PC-3 (cell line): Measurements from ENCODE around the gene AIG1. TPM values are rescaled to one million over a fixed set of nuclear protein-coding genes. Genes with fewer than 3 reads are reported as not detected.

ENCODE experiments used
- ATAC-seq: fragments of 200-7000 bp; cut with Tn5 transposase; 2 replicates; pipeline ENCODE4 v1.9.1; 2020; ENCODE audit warnings: mild to moderate bottlenecking, moderate library complexity
- BruUV-seq: library from RNA; stranded (reverse); fragments of 400-500 nt; replicated peaks from 2 replicates; lab custom pipeline; 2021; lab: Mats Ljungman, UMichigan
- CTCF ChIA-PET: fragments of 300-600 bp; sonication (Branson Sonifier 250); formaldehyde crosslinking; loops from one replicate; lab custom pipeline; 2022; ENCODE audit warnings: antibody characterized with exemption; lab: Charles Lee
- POLR2A ChIA-PET: fragments of 300-600 bp; sonication (Branson Sonifier 250); formaldehyde crosslinking; loops from one replicate; lab custom pipeline; 2022; ENCODE audit warnings: antibody characterized with exemption; ENCODE audit not compliant: unreplicated experiment; lab: Charles Lee
- DNase-seq: peaks from one replicate; pipeline ENCODE4 v3.0.0-alpha.2; 2015
- H2AFZ ChIP-seq: fragments of 300-600 bp; sonication (generic); 2 replicates; pipeline ENCODE4 v1.6.0; 2016; ENCODE audit warnings: antibody characterized with exemption, low read length
- H3F3A ChIP-seq: fragments of 300-600 bp; sonication (generic); one replicate; pipeline ENCODE4 v1.6.0; 2017; ENCODE audit warnings: antibody characterized with exemption, low read length, control low read depth, mild to moderate bottlenecking; ENCODE audit not compliant: unreplicated experiment
- H3K27ac ChIP-seq: fragments of 300-600 bp; sonication (generic); 2 replicates; pipeline ENCODE4 v1.5.1; 2016; ENCODE audit warnings: mild to moderate bottlenecking, low read length
- H3K27me3 ChIP-seq: fragments of 300-600 bp; sonication (generic); 2 replicates; pipeline ENCODE4 v1.6.1; 2016; ENCODE audit warnings: low read length, mixed read lengths
- H3K36me3 ChIP-seq: fragments of 300-600 bp; sonication (generic); 2 replicates; pipeline ENCODE4 v1.6.1; 2016; ENCODE audit warnings: low read depth, mixed run types, low read length, mixed read lengths
- H3K4me1 ChIP-seq: fragments of 300-600 bp; sonication (generic); 2 replicates; pipeline ENCODE4 v1.5.1; 2016; ENCODE audit warnings: low read length; ENCODE audit not compliant: insufficient read depth
- H3K4me2 ChIP-seq: fragments of 300-600 bp; sonication (generic); 2 replicates; pipeline ENCODE4 v1.6.0; 2016; ENCODE audit warnings: low read length
- H3K4me3 ChIP-seq: fragments of 300-600 bp; sonication (generic); 2 replicates; pipeline ENCODE4 v1.5.1; 2016; ENCODE audit warnings: mild to moderate bottlenecking, low read length, mixed read lengths
- H3K79me2 ChIP-seq: fragments of 300-600 bp; sonication (generic); 2 replicates; pipeline ENCODE4 v1.6.1; 2017; ENCODE audit warnings: low read length, mixed read lengths
- H3K9ac ChIP-seq: fragments of 300-600 bp; sonication (generic); 2 replicates; pipeline ENCODE4 v1.6.0; 2016; ENCODE audit warnings: mild to moderate bottlenecking, low read length
- H3K9me2 ChIP-seq: fragments of 300-600 bp; sonication (generic); replicated peaks from 2 replicates; pipeline ENCODE4 v1.6.1; 2016; ENCODE audit warnings: mixed run types, low read length, mixed read lengths
- H3K9me3 ChIP-seq: fragments of 300-600 bp; sonication (generic); 2 replicates; pipeline ENCODE4 v1.6.1; 2016; ENCODE audit warnings: low read length, mixed read lengths
- H4K20me1 ChIP-seq: fragments of 300-600 bp; sonication (generic); 2 replicates; pipeline ENCODE4 v1.6.1; 2016; ENCODE audit warnings: low read length, mixed read lengths
- EZH2 ChIP-seq: fragments of 300-600 bp; sonication (generic); IDR thresholded peaks from one replicate; pipeline ENCODE4 v1.6.1; 2017; ENCODE audit warnings: antibody characterized with exemption, mild to moderate bottlenecking, low read length; ENCODE audit not compliant: unreplicated experiment
- EZH2phosphoT487 ChIP-seq: fragments of 300-600 bp; sonication (generic); IDR thresholded peaks from 2 replicates; pipeline ENCODE4 v1.6.1; 2018; ENCODE audit warnings: mild to moderate bottlenecking, antibody characterized with exemption, low read length, borderline replicate concordance
- intact Hi-C: fragments of 100-400 bp; cut with micrococcal nuclease; formaldehyde crosslinking; loops from 2 replicates; pipeline ENCODE4 v1.9.0; 2023
- total RNA-seq: library from RNA; depleted of rRNA; stranded (reverse); fragments of >200 nt; gene quantifications from 2 replicates; pipeline ENCODE4 v1.2.3, GENCODE V29; 2014
- TF ChIP-seq, protein P1 (sequence below): fragments of 300-600 bp; sonication (generic); conservative IDR thresholded peaks from 2 replicates; pipeline ENCODE4 v1.5.1; 2017; ENCODE audit warnings: antibody characterized with exemption, low read depth, mild to moderate bottlenecking, low read length

AIG1 gene
- total RNA-seq, 1 experiment from 2014 or later: 32.7 TPM

DNA sequence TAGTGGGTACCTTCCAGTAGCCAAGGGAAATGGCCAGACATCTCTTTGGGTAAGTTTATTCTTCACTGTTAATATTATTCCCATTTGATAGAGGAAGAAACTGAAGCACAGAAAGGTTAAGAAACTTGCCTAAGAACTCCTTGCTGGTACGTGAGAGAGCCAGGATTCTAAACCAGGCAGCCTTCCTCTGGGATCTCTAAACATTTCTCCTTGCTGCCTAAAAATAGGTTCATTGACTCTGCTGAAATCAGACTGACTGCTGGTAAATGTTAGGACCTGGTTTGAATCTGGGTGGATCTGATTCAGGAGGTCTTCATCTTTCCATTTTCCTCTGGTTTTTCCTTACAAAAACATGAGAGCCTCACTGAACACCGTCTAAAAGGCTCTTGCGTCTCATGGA is 186.9 kb downstream of the AIG1 start:
- DNase-seq: no peak
- no peaks in the 10 kb centered on the region for H4K20me1 ChIP-seq
- no peaks in the 10 kb centered on the region for H3K9me2 ChIP-seq
- H3K4me2 ChIP-seq: no peak overlapping the region
- H3K9ac ChIP-seq: no peak overlapping the region
- POLR2A ChIA-PET: no interaction called here
- H3F3A ChIP-seq: no peaks in the 10 kb centered on the region
- CTCF ChIA-PET: no interaction called here
- no peaks in the 10 kb centered on the region for H3K79me2 ChIP-seq
- BruUV-seq: no TSS peak
- intact Hi-C loops: no loop called here
- no peaks in the 10 kb centered on the region for H3K9me3 ChIP-seq
- ATAC-seq: no peak
- H3K27me3 ChIP-seq: no peaks in the 10 kb centered on the region
- no peak overlapping the region for H2AFZ ChIP-seq
- H3K4me3 ChIP-seq: no peak overlapping the region
- no peak overlapping the region for H3K27ac ChIP-seq
- no peak for TF ChIP-seq EZH2phosphoT487
- TF ChIP-seq EZH2: no peak
- TF ChIP-seq, protein P1, sequence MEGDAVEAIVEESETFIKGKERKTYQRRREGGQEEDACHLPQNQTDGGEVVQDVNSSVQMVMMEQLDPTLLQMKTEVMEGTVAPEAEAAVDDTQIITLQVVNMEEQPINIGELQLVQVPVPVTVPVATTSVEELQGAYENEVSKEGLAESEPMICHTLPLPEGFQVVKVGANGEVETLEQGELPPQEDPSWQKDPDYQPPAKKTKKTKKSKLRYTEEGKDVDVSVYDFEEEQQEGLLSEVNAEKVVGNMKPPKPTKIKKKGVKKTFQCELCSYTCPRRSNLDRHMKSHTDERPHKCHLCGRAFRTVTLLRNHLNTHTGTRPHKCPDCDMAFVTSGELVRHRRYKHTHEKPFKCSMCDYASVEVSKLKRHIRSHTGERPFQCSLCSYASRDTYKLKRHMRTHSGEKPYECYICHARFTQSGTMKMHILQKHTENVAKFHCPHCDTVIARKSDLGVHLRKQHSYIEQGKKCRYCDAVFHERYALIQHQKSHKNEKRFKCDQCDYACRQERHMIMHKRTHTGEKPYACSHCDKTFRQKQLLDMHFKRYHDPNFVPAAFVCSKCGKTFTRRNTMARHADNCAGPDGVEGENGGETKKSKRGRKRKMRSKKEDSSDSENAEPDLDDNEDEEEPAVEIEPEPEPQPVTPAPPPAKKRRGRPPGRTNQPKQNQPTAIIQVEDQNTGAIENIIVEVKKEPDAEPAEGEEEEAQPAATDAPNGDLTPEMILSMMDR: no peak
- H3K4me1 ChIP-seq: no peaks in the 10 kb centered on the region
- H3K36me3 ChIP-seq: no peaks in the 10 kb centered on the region

DNA sequence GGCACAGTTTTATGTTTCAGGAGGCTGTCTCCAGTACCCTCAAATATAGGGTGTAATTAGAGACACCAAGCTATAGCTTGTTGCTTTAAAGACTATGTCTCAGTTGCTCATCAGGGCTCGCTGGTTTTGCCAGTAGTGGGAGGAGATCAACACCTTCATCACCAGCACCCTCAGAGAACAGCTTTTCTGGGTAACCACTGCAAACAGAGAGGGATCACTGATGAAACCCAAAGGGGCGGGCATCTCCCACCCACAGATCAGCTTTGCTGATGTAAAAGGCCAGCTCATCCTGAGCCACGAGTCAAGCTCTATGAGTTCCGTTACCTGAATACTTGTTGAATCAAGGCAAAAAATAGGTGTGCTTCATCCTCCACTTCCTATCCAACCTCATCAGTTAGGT is 187.7 kb downstream of the AIG1 start:
- DNase-seq: no peak
- Histone ChIP-seq H3K27ac (no peak overlapping the region), H3K4me1 (no peaks in the 10 kb centered on the region), H3K4me3 (no peak overlapping the region), H3K9ac (no peak overlapping the region), H3K9me2 (no peaks in the 10 kb centered on the region), H3F3A (no peaks in the 10 kb centered on the region), H3K79me2 (no peaks in the 10 kb centered on the region), H2AFZ (no peak overlapping the region), H3K9me3 (no peaks in the 10 kb centered on the region), H4K20me1 (no peaks in the 10 kb centered on the region), H3K27me3 (no peaks in the 10 kb centered on the region), H3K36me3 (no peaks in the 10 kb centered on the region), H3K4me2 (no peak overlapping the region)
- POLR2A ChIA-PET: no interaction called here
- CTCF ChIA-PET: no interaction called here
- intact Hi-C loops: no loop called here
- TF ChIP-seq EZH2 (no peak), EZH2phosphoT487 (no peak)
- TF ChIP-seq, protein P1: no peak
- BruUV-seq: no TSS peak
- ATAC-seq: no peak

DNA sequence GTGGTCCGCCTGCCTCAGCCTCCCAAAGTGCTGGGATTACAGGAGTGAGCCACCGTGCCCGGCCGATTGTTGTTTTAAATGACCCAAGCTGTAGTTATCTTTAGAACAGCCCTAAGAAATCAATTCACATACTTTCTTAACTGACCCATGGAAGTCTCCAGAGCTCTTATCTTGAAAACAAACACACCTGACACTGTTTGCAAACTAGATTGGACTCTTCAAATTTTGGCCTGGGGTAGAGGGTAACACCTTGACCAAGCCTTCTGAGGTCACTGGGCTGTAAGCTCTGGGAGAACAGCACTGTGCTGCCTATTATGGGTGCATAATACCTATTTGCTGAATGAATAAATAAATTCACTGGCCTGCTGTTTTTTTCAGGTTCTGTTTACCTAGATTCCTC is 190.6 kb downstream of the AIG1 start:
- TF ChIP-seq, protein P1: no peak
- POLR2A ChIA-PET: no interaction called here

More for the DNA sequence above, 190.6 kb downstream of the AIG1 start:
- Histone ChIP-seq H3F3A (no peaks in the 10 kb centered on the region), H3K4me3 (no peak overlapping the region), H3K9me3 (no peaks in the 10 kb centered on the region), H2AFZ (no peak overlapping the region), H3K79me2 (no peaks in the 10 kb centered on the region), H3K36me3 (no peaks in the 10 kb centered on the region), H3K4me2 (no peak overlapping the region), H3K27me3 (no peaks in the 10 kb centered on the region), H3K9ac (no peak overlapping the region), H4K20me1 (no peaks in the 10 kb centered on the region), H3K9me2 (no peaks in the 10 kb centered on the region), H3K27ac (no peak overlapping the region), H3K4me1 (no peaks in the 10 kb centered on the region)
- CTCF ChIA-PET: interaction anchor here (0.6 kb wide), 1 partner anchor 10 kb away, joined by 3 read pairs; no protein-coding TSS in a partner anchor
- ATAC-seq (no peak), DNase-seq (no peak)
- BruUV-seq: no TSS peak
- intact Hi-C loops: no loop called here
